Neural progenitor cell (in vitro differentiated cells): ENCODE results near the gene CXCL14. TPM values are rescaled to one million over a fixed set of nuclear protein-coding genes. Genes with fewer than 3 reads are reported as not detected.

Experiments
- DNase-seq: peaks from one replicate; pipeline ENCODE4 v3.0.0-alpha.2; 2016; ENCODE audit warnings: low spot score
- H2AFZ ChIP-seq: fragments of 200-600 bp; sonication (generic); replicated peaks from 2 replicates; pipeline ENCODE4 v1.6.1; 2016; ENCODE audit warnings: antibody characterized with exemption
- H3F3A ChIP-seq: fragments of 200-600 bp; sonication (generic); 2 replicates; pipeline ENCODE4 v1.6.1; 2016; ENCODE audit warnings: antibody characterized with exemption, low read depth
- H3K27ac ChIP-seq: fragments of 200-600 bp; sonication (generic); 2 replicates; pipeline ENCODE4 v1.5.1; 2016; ENCODE audit warnings: mild to moderate bottlenecking
- H3K27me3 ChIP-seq: fragments of 200-600 bp; sonication (generic); 2 replicates; pipeline ENCODE4 v1.6.1; 2016; ENCODE audit warnings: mild to moderate bottlenecking, moderate library complexity
- H3K36me3 ChIP-seq: fragments of 200-600 bp; sonication (generic); 2 replicates; pipeline ENCODE4 v1.5.1; 2016
- H3K4me1 ChIP-seq: fragments of 200-600 bp; sonication (generic); 2 replicates; pipeline ENCODE4 v1.6.1; 2016; ENCODE audit warnings: mixed run types
- H3K4me2 ChIP-seq: fragments of 200-600 bp; sonication (generic); 2 replicates; pipeline ENCODE4 v1.6.1; 2016
- H3K4me3 ChIP-seq: fragments of 200-600 bp; sonication (generic); 2 replicates; pipeline ENCODE4 v1.5.1; 2016
- H3K79me2 ChIP-seq: fragments of 200-600 bp; sonication (generic); 2 replicates; pipeline ENCODE4 v1.6.1; 2016; ENCODE audit warnings: low read depth
- H3K9ac ChIP-seq: fragments of 200-600 bp; sonication (generic); 2 replicates; pipeline ENCODE4 v1.6.1; 2016
- H3K9me3 ChIP-seq: fragments of 200-600 bp; sonication (generic); 2 replicates; pipeline ENCODE4 v1.5.1; 2016; ENCODE audit warnings: low read depth
- H4K20me1 ChIP-seq: fragments of 200-600 bp; sonication (generic); 2 replicates; pipeline ENCODE4 v1.6.1; 2016; ENCODE audit warnings: low read depth
- H3K27ac Mint-ChIP-seq: 3 replicates; pipeline ENCODE4 v1.8.0; 2021; ENCODE audit warnings: mixed read lengths
- H3K27me3 Mint-ChIP-seq: 2 replicates; pipeline ENCODE4 v1.8.0; 2022; ENCODE audit warnings: low read depth, mild to moderate bottlenecking, inconsistent platforms, moderate library complexity, mixed read lengths; ENCODE audit not compliant: insufficient read depth
- H3K36me3 Mint-ChIP-seq: 3 replicates; pipeline ENCODE4 v1.8.0; 2021; ENCODE audit warnings: mixed read lengths
- H3K4me1 Mint-ChIP-seq: 3 replicates; pipeline ENCODE4 v1.8.0; 2021; ENCODE audit warnings: mixed read lengths
- H3K4me3 Mint-ChIP-seq: 3 replicates; pipeline ENCODE4 v1.8.0; 2021; ENCODE audit warnings: mild to moderate bottlenecking, moderate library complexity, mixed read lengths
- H3K9me3 Mint-ChIP-seq: 3 replicates; pipeline ENCODE4 v1.8.0; 2020; ENCODE audit warnings: mixed read lengths
- EZH2 ChIP-seq: fragments of 200-600 bp; sonication (generic); IDR thresholded peaks from 2 replicates; pipeline ENCODE4 v1.6.1; 2017; ENCODE audit warnings: antibody characterized with exemption, mild to moderate bottlenecking, moderate library complexity
- EZH2phosphoT487 ChIP-seq: fragments of 200-600 bp; sonication (generic); IDR thresholded peaks from 2 replicates; pipeline ENCODE4 v1.6.1; 2017; ENCODE audit warnings: antibody characterized with exemption
- total RNA-seq: library from RNA; depleted of rRNA; stranded (reverse); fragments of >200 nt; gene quantifications from 2 replicates; pipeline ENCODE4 v1.2.3, GENCODE V29; 2015; ENCODE audit warnings: low replicate concordance
- TF ChIP-seq, protein P1 (sequence below): fragments of 200-600 bp; sonication (generic); IDR thresholded peaks from 2 replicates; pipeline ENCODE4 v1.5.1; 2017; ENCODE audit warnings: antibody characterized with exemption, mild to moderate bottlenecking

CXCL14 gene
- total RNA-seq, 1 donor from 2014 or later: 0.45 TPM

DNA sequence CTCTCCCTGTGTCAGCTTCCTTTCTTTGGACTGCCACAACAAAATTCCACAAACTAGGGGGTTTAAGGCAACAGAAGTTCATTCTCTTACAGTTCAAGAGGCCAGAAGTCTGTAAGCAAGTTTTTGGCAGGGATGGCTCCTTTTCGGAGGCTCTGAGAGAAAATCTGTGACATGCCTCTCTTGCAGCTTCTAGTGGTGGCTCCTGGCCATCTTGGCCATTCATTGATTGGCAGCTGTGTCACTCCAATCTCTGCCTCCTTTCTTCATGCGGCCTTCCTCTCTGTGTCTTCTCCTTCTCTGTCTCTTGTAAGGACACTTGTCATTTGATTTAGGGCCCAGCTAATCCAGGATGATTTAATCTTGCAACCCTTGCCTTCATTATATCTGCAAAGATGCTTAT is 41.0 kb downstream of the CXCL14 start:
- DNase-seq: no peak
- H3K4me3 ChIP-seq: no peak overlapping the region
- H3K27me3 ChIP-seq: peaks cover 100% of the 10 kb centered on the region
- TF ChIP-seq, protein P1, sequence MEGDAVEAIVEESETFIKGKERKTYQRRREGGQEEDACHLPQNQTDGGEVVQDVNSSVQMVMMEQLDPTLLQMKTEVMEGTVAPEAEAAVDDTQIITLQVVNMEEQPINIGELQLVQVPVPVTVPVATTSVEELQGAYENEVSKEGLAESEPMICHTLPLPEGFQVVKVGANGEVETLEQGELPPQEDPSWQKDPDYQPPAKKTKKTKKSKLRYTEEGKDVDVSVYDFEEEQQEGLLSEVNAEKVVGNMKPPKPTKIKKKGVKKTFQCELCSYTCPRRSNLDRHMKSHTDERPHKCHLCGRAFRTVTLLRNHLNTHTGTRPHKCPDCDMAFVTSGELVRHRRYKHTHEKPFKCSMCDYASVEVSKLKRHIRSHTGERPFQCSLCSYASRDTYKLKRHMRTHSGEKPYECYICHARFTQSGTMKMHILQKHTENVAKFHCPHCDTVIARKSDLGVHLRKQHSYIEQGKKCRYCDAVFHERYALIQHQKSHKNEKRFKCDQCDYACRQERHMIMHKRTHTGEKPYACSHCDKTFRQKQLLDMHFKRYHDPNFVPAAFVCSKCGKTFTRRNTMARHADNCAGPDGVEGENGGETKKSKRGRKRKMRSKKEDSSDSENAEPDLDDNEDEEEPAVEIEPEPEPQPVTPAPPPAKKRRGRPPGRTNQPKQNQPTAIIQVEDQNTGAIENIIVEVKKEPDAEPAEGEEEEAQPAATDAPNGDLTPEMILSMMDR: no peak
- no peak for TF ChIP-seq EZH2phosphoT487
- TF ChIP-seq EZH2: no peak
- H3K79me2 ChIP-seq: no peaks in the 10 kb centered on the region
- H3K4me1 ChIP-seq: peaks cover 25% of the 10 kb centered on the region
- H3K36me3 ChIP-seq: no peaks in the 10 kb centered on the region
- H2AFZ ChIP-seq: no peak overlapping the region
- H3F3A ChIP-seq: peaks cover 37% of the 10 kb centered on the region
- no peak overlapping the region for H3K9ac ChIP-seq
- peaks cover 87% of the 10 kb centered on the region for H3K27me3 Mint-ChIP-seq
- peaks cover 20% of the 10 kb centered on the region for H3K9me3 Mint-ChIP-seq
- no peaks in the 10 kb centered on the region for H3K9me3 ChIP-seq
- no peak overlapping the region for H3K27ac ChIP-seq
- H3K36me3 Mint-ChIP-seq: peaks cover 2% of the 10 kb centered on the region
- no peak overlapping the region for H3K27ac Mint-ChIP-seq
- H4K20me1 ChIP-seq: peaks cover 87% of the 10 kb centered on the region
- H3K4me2 ChIP-seq: no peak overlapping the region
- H3K4me1 Mint-ChIP-seq: peaks cover 49% of the 10 kb centered on the region
- peak overlapping the region; percentile 21 for H3K4me3 Mint-ChIP-seq

DNA sequence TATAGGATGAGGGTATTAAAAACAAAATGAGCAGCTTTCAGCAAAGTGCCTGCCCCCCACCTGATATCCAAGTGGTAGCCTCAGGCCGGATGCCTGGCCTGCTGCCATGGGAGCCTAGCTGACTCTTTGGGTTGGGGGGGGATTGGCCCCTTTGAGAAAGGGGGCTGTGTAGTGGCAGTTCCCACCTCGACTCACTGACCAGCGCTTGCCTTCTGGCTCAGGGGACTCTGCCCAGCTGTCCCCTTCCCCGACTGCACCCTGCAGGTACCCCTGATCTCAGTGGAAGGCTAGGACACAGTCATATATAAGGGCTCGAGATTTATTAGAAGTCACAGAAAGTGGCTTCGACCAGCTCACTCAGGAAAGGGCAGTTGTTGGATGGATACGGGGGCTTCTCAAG is 41.5 kb downstream of the CXCL14 start:
- Histone ChIP-seq H3F3A (peaks cover 32% of the 10 kb centered on the region), H3K4me3 (no peak overlapping the region), H3K27me3 (peaks cover 100% of the 10 kb centered on the region), H3K27ac (no peak overlapping the region), H4K20me1 (peaks cover 87% of the 10 kb centered on the region), H3K4me1 (peaks cover 20% of the 10 kb centered on the region), H2AFZ (no peak overlapping the region), H3K36me3 (no peaks in the 10 kb centered on the region), H3K79me2 (no peaks in the 10 kb centered on the region), H3K4me2 (no peak overlapping the region), H3K9me3 (no peaks in the 10 kb centered on the region), H3K9ac (no peak overlapping the region)
- TF ChIP-seq, protein P1: no peak
- TF ChIP-seq EZH2phosphoT487 (no peak), EZH2 (no peak)
- Mint-ChIP-seq H3K9me3 (peaks cover 20% of the 10 kb centered on the region), H3K36me3 (peaks cover 2% of the 10 kb centered on the region), H3K27ac (no peak overlapping the region), H3K4me3 (peak overlapping the region; percentile 70), H3K4me1 (peaks cover 46% of the 10 kb centered on the region), H3K27me3 (peaks cover 89% of the 10 kb centered on the region)
- DNase-seq: no peak

DNA sequence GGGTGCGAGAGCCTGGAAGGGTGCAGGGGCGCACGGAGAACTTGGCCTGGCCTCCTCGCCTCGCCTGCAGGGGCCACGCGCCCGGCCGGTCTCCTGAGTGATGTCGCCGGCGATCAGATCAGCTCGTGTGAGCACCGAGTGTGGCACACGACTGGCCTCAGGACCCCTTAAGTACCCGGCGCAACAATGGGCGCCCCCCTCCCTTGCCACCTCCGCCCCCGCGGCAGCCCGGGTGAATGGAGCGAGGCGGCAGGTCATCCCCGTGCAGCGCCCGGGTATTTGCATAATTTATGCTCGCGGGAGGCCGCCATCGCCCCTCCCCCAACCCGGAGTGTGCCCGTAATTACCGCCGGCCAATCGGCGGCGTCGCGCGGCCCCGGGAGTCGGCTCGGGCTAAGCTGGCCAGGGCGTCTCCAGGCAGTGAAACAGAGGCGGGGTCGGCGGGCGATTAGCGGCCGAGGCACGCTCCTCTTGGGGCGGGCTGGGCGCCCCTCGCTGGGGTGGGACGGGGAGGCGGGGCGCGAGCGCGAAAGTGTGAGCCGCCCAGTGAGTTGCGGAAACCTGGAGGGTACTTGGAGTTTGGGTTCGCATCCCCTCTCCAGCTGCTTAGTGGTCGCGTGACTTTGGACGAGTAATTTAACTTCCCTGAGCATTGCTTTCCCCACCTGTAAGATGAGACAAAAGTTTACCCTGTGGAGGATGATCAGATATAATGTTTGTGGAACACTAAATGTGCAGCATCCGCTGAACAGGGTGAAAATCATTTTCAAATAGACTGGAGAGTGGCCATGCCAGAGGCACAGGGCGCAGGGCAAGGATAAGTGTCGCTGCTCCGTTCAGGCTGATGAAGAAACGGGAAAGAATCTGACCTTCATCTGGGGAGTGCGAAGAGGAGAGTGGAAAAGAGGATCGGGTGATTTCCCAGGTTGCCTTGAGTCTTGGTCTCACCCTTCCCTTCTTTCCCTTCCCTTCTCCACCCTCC is 42.7 kb downstream of the CXCL14 start, which contains the start of gene NEUROG1:
NEUROG1 (minus strand) TSS at position 145 of the 982 bp plus-strand sequence. CDS start 274 bp downstream, outside the sequence.
- peaks cover 100% of the 10 kb centered on the region for H3K27me3 ChIP-seq
- H3K4me1 ChIP-seq: peaks cover 16% of the 10 kb centered on the region
- peak within 1 kb of the TSS; percentile 1 for H3K4me3 ChIP-seq
- H3K27me3 Mint-ChIP-seq: peaks cover 88% of the 10 kb centered on the region
- peaks cover 28% of the 10 kb centered on the region for H3F3A ChIP-seq
- peak; percentile 96 for DNase-seq
- H3K36me3 Mint-ChIP-seq: peaks cover 2% of the 10 kb centered on the region
- H2AFZ ChIP-seq: no peak within 1 kb of the TSS
- H3K27ac Mint-ChIP-seq: no peak within 1 kb of the TSS
- no peaks in the 10 kb centered on the region for H3K9me3 ChIP-seq
- no peak within 1 kb of the TSS for H3K27ac ChIP-seq
- peaks cover 40% of the 10 kb centered on the region for H3K4me1 Mint-ChIP-seq
- no peaks in the 10 kb centered on the region for H3K36me3 ChIP-seq
- peaks cover 82% of the 10 kb centered on the region for H4K20me1 ChIP-seq
- H3K4me2 ChIP-seq: peak within 1 kb of the TSS; percentile 51
- H3K9me3 Mint-ChIP-seq: peaks cover 23% of the 10 kb centered on the region
- TF ChIP-seq EZH2phosphoT487: peak; percentile 90
- TF ChIP-seq, protein P1: no peak
- peak; percentile 79 for TF ChIP-seq EZH2
- H3K9ac ChIP-seq: no peak within 1 kb of the TSS
- H3K4me3 Mint-ChIP-seq: peak within 1 kb of the TSS; percentile 79
- H3K79me2 ChIP-seq: no peaks in the 10 kb centered on the region
